Measurements from ENCODE around the gene DIPK1C.

DNA sequence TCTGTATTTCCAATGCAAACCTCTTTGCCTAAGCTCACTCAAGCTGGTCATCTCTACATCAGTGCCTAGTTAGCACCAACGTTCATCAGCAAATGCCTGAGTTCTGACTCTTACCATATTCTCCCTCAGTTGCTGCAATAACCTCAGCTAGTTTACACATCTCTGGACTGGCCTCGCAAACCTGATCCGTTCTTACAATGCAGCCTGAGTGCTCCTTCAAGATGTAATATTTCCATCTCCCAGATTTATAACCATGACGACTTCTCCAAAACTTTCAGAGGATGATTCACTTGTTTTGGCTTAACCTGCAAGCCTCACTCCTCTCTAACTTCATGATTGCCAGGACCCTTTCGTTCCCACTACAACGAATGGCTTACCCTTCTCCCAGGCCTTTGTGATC, 69.7 kb downstream of the DIPK1C start:
- TF ChIP-seq HCFC1 (IDR thresholded peaks at IDR 0.05; ENCODE audit: low read length) (no peak), TARDBP (IDR thresholded peaks at IDR 0.05; ENCODE audit: borderline replicate concordance) (no peak), POLR2A (IDR thresholded peaks at IDR 0.05; ENCODE audit: low read depth, low read length) (no peak), ZNF384 (IDR thresholded peaks at IDR 0.05; ENCODE audit: borderline replicate concordance, low read depth, low read length) (no peak), FOS (IDR thresholded peaks at IDR 0.05; ENCODE audit: borderline replicate concordance, extremely low read depth, insufficient read length) (no peak)
- TF ChIP-seq, protein P1, sequence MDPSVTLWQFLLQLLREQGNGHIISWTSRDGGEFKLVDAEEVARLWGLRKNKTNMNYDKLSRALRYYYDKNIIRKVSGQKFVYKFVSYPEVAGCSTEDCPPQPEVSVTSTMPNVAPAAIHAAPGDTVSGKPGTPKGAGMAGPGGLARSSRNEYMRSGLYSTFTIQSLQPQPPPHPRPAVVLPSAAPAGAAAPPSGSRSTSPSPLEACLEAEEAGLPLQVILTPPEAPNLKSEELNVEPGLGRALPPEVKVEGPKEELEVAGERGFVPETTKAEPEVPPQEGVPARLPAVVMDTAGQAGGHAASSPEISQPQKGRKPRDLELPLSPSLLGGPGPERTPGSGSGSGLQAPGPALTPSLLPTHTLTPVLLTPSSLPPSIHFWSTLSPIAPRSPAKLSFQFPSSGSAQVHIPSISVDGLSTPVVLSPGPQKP (IDR thresholded peaks at IDR 0.05; ENCODE audit: low read depth, low read length) = no peak
